Measurements from ENCODE around the gene ADA.

Gene ADA

DNA sequence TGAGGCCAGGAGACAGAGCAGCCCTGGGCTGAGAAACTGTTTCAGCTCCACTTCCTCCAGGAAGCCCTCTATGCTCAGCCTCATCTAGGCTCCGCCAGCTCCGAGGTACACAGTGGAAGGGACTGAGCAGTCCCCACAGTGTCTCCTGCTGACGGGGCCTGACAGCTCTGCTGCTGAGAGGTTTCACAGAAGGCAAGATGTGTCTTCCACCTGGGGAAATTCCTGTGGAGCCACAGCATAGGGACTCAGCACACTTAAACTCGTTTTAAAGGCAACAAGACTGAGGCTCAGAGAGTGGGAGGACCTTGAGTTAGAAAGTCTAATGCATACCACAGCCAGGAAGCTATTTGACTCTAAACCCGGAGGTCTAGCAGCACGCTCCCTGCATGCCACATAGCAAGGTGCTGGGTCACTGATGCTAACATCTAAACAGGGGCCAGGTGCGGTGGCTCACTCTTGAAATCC is 6.8 kb downstream of the ADA start:
- no peak for DNase-seq (ENCODE audit: low spot score)

DNA sequence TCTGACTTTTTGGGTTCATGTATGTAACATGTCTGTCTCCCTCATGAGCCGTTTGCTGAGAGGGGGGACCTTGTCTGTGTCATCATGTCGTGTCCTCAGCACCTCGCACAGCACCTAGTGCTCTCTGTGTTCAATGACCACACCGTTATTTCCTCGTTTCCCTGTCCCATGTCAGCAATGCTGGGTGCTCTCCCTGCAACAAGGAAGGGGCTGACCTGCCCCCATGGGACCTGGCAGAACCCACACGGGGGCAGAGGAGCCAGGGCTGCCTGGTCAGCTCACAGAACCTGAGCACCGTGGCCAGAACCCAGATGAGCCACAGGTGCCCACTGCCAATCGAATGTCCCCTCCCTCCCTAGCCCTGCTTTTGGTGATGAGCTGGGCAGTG is 7.3 kb downstream of the ADA start:
- no peak for DNase-seq (ENCODE audit: low spot score)

DNA sequence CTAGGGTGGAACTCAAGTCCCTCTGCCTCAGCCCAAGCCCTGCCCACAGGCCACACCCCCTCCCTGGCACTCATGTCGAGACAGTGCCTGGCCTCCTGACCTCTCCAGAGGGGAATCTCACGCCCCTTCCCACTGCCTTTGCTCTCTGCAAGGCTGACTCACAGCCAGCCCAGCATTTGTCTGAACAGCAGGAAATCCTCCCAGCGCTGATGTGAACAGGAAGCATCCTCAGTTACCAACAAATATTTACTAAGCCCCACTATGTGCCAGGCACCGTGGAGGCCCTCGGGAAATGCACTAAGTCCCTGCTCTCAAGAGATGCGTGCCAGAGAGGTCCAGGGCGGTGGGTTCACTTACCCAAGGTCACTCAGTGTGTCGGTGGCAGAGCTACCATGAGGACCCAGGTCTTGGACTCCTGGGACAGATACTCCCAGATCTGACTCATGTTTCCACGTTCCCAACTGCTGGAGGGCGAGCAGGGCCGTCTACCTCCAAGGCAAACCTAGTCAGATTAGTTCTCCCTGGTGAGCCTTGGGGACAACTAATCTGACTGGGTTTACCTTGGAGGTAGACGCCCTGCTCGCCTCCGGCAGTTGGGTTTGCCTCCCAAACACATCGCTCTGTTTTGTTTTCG is 7.8 kb downstream of the ADA start:
- DNase-seq (ENCODE audit: low spot score) = no peak

DNA sequence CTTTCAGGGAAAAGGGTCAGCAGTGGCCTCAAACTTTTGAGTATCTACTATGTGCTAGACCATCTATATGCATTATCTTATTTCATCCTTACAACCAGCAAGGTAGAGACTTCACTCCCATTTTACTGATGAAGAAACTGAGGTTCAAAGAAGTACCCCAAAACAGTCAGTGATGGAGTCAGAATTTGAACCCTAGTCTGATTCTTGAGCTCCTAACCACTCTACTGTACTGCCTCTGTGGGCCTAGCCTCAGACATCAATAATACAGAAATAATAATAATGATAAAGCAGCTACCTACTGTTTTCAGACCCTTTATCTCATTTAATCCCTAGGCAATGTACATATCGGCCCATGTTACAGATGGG is 8.4 kb downstream of the ADA start:
- no peak for DNase-seq (ENCODE audit: low spot score)

DNA sequence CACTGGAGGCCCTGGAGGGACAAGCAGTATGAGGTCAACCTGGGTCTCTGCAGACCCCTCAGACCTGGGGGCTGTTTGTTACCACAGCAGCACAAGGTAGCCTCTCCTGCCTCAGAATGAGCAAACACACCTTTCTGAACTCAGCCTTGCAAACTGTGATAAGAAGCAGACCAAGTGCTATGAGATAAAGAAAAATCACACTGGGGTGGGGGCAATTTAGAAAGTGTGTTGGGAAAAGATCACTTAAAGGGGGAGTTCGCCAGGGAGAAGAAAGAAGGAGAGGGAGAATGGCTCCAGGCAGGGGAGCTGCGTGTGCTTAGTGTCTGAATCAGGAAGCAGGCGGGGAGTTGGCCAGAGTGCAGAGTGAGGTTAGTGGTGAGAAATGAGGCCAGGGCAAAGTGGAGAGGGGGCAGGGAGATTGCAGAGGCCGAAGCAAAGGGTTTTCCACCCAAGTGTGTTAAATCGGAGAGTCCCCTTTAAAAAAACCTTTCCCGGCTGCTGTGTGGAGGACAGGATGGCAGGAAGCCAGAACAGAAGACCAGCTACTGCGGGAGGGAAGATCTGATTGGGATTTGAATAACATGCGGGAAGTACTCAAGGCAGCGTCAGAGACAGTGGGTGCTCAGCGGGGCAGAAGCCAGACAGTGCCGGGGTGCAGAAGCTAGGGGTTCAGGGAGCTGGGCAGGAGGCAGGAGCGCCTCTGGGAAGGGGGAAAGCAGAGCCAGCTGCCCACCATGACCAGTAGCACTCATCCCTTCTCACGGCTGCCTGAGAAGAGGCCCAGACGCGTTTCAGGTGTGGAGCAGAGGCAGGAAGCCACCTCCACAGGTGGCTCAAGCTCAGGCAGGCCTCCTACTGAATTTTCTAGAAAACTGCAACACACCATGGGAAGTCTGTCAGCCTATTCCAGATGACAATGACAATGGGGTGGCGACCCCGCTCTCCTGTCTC is 9.0 kb downstream of the ADA start:
- no peak for DNase-seq (ENCODE audit: low spot score)

DNA sequence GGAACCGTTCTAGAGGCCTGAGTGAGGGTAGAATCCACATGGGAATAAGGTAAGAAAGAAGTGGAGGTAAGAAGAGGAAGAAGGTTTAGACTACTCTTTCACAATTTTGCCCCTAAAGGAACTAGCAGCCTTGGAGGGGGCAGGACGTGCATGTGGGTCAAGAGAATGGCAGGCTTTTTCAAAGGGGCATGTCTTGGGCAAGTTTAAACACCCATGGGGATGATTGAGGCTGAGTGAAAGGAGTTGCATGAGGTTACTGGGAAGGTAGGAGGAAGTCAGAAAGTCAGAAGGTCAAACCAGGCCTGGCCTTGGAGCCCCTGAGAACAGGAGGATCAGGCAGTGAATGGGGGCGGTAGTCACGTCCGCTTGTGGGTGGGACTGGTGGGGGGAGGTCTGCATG is 10.2 kb downstream of the ADA start:
- no peak for DNase-seq (ENCODE audit: low spot score)

DNA sequence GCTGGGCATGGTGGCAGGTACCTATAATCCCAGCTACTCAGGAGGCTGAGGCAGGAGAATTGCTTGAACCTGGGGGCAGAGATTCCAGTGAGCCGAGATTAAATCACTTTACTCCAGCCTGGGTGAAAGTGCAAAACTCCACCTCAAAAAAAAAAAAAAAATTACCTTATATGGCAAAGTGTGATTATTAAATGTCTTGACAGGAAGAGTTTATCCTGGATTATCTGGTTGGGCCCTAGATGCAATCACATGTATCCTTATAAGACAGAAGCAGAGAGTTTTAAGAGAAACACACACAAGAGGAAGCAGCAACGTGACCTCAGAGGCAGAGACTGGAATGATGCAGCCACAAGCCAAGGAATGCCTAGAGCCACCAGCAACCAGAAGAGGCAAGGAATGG is 11.0 kb downstream of the ADA start:
- no peak for DNase-seq (ENCODE audit: low spot score)

DNA sequence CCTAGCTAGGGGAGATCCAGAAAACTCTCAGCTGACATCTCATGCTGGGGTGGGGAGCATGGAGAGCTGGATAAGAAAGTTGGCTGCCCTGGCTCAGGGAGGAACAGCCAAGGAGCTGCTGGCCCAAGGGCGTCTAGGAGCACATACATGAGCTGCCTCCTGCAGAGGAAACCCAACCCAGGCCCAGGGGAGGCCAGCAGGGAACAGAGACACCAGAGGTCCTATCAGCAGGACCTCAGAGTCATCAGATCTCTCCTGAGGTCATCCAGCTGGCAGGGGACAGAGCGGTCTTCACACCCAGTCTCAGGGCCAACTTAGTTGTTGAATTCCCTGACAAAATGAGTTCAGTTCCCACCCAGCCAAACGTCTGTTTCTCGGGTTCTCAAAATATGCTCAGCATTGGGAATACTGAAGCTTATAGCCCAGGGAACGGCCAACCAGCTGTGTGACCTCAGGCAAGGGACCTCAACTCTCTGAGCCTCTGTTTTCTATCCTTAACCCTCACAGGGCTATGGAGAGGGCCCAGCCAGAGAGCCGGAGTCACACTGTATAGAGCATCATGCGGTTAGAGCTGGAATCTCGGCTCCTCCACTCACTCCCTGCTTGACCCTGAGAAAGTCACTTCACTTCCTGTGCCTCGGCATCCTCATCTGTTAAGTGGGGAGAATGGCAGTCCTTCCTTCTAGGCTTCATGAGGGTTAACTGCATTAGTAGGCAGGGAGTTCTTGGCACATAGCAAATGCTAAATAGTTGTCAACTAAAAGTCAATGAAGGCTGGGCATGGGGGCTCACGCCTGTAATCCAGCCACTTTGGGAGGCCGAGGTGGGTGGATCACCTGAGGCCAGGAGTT is 13.8 kb downstream of the ADA start:
- DNase-seq (ENCODE audit: low spot score) = no peak

DNA sequence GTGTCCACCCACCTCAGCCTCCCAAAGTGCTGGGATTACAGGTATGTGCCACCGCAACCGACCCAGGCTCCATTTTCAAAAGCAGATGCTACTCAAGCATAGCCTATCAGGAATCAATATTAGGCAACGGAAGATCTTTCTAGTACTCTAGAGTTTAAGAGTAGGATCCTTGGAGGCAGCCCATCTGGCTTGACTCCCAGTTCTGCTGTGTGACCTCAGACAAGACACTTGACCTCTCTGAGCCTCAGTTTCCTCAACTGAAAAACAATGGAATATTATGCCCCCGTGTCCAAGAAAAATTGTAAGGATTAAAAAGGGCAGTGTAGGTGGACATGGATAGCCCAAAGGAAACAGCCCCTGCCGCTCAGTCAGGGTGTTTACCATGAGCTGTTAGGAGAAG is 14.5 kb downstream of the ADA start:
- DNase-seq (ENCODE audit: low spot score) = no peak

DNA sequence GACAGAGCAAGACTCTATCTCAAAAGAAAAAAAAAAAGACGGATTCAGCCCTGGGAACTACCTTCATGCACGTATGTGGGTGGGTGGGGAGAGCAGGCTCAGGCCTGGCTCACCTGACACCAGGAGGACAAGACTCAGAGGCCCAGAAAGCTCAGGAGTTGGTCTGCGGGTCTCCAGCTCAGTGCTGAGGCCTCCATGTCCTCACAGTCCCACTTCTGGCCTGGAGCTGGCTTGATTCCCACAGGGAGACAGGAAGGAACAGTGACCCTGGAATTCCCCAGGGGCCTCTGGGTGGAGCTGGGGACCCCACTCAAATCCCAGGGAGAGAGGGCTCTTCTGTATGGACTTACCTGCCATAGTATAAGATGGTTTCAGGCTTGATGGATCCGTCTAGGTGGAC is 15.6 kb downstream of the ADA start:
- DNase-seq (ENCODE audit: low spot score) = no peak

DNA sequence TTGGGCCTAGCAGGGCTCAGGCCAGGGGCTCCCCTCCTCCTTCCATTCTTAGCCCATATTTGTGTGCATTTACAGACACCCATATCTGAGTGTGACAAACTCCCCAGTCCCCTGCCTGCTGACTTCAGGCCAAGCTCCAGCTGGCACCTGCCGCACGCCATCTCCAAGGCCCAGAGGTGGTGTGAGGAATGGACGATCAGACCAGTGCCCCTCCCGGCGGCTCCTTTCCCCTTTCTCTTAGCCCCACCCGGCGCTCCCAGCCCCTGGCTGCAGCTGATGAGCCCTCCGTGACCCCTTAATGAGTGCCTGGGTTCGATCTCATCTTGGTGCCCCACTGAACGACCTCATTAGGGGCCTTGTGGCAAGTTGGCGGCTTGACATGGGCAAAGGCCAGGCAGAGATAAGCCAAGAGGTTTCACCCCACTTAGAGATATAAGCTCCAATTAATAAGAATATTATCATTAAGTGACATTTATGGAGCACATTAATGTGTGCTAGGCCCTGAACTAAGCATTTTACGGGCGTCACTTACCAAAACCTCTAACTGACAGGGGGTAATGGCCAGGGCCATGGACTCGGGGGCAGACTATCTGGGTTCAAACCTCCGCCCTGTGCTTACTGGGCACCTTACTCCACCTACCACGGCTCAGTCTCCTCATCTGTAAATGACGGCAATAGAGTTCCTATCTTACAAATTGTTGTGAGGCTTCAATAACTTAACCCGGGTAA is 17.5 kb downstream of the ADA start:
- DNase-seq (ENCODE audit: low spot score) = no peak

DNA sequence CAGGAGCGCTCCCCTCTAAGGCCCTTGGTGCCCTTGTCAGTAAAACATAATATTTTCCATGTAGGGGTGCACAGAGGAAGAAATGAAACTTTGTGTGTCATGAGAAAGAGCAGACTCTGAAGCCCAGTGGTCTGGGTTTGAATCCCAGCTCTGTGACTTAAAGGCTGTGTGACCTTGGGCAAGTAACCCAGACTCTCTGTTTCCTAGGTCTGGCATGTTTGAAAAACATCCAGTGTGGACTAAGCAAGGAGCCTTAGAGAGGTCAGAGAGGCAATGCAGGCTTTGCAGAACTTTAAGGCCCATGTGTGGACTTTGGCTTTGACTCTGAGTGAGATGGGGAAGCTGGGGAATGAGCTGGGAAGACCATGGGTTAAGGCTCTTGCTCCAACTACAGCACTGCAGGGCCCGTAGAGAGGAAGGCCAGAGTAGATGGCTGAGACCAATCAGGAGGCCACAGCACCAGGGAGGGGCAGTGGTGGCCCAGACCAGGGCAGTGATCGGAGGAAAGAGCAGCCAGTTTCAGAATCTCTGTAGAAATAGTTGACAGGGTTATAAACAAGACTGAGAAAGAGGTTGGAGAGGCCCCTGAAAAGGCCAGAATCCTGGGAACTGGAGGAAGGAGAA is 18.2 kb downstream of the ADA start:
- no peak for DNase-seq (ENCODE audit: low spot score)

DNA sequence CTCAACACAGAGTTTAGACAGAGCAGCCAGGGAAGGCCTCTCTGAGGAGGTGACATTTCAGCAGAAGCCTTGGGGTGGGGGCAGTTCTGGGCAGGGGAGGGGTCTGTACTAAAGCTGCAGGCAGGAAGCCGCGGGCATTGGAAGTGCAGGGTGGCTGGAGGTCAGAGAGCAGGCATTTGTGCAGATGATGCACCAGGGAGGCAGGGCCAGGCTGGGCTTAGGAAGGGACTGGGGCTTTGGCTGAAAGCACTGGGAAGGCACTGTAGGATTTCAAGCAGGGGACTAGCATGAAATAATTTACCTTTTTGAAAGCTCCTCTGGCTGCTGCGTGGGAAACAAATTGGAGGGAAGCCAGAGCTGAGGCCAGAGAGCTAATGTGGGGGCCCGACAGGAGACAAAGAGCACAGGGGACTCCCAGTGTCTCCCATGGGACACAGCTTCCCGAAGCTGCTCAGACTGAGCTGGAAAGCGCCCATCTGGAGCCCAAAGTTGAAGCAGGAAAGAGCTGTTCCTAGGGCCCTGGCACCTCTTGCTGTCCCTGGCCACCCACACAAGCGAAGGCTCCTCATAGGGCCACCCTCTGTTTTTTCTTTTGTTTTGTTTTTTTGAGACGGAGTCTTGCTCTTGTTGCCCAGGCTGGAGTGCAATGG is 19.3 kb downstream of the ADA start:
- DNase-seq (ENCODE audit: low spot score) = no peak

DNA sequence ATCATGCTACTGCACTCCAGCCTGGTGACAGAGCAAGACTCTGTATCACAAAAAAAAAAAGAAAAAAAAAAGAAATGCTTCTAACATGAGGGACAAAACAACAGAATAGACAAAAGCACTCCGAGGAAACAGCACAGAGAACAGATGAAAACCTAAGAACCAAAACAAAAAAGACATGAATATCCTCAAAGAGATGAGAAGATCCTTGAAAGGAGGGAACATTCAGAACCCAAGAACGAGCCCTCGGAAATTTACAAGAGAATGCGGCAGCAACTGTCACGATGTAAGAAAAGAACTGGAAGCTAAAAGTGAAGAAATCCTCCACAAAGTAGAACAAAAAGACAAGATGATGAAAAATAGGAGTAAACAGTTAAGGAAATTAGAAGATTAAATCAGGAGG is 21.2 kb downstream of the ADA start:
- DNase-seq (ENCODE audit: low spot score) = no peak

DNA sequence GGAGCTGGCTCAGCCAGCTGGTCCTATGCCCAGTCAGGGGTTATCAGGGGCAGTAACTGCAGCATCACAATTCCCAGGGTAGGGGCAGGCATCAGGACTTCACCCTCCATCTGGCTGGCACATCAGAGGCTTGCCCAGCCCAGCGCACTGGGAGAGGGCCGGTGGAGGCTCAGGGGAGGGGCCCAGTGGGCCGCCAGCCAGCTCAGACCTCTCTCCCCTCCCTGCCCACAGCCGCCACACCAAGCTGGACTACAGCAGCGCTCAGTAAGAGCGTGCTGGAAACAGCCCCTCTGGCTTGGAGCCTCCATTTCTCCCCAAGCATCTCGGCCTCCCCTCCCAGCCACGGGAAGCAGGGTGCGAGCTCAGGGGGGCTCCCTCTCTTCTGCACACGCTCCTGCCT is 22.0 kb downstream of the ADA start:
- DNase-seq (ENCODE audit: low spot score) = no peak

DNA sequence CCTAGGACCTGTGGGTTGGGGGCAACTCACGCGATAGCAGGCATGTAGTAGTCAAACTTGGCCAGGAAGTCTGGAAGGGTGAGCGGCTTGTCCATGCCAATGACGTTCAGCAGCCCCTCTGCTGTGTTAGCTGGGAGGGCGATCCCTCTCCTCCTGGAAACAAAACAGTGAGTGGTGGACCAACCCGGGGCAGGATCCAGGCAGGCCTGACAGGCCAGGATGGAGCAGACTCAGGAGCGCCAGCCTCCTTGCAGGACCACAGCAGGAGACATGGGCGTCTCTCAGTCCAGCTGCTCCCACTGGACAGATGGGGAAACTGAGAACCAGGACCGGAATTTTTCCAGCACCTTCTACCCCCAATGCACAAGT is 22.5 kb downstream of the ADA start:
- DNase-seq (ENCODE audit: low spot score) = no peak

DNA sequence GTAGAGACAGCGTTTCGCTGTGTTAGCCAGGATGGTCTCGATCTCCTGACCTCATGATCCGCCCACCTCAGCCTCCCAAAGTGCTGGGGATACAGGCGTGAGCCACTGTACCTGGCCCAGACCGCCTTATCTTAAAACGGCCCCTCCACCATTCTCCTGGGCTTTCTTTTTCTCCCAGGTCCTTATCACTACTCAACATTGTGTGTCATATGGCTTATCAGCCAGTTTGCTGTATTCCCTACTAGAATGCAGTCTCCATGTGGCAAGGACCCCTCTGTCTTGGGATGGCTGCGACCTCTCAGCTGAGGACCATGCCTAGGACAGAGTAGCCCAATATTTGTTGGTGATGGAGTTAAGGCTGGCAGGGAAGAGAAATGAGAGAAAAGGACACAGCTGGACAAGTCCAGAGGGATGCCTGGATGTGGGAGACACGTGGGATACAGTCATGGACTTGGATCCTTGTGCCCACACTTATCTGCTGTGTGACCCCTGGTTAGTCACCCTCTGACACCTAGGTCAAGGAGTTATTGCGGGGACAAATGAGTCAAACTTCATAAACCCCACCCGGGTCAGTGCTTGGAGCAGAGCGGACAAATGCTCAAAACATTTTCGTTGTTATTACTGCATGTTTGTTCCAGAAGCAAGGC is 24.0 kb downstream of the ADA start:
- no peak for DNase-seq (ENCODE audit: low spot score)

DNA sequence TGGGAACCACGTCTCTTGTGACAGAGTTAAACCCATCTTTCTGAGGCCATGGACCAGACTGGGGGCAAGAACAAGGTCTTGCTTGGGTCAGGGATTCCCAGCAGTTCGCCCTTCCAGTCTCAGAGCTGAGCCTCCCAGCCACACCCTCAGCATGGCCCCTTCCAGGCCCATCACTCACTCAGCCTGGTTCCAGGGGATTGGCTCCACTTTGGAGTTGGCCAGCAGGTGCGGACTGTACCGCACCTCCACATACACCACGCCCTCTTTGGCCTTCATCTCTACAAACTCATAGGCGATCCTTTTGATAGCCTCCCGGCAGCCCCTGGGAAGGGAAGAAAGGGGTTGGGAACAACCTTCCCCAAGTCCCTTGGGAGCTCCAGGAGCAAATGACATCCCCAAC is 25.2 kb downstream of the ADA start:
- no peak for DNase-seq (ENCODE audit: low spot score)

DNA sequence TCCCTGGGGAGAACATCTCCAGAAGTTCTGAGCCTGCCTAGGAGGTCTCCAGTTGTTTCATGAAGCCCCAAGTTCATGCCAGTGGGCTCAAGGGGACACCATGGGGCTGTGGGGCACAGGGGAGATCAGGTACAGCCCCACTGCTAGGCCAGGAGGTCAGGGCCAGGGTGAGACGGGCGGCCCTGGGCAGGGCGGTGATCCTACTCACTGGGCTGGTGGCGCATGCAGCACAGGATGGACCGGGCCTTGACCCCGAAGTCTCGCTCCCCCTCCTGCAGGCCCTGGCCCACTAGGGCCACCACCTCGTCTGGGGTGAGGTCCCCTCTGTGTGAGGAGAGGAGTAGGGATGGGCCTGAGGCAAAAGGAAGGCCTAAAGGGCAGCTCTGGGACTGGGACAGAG is 26.1 kb downstream of the ADA start:
- DNase-seq (ENCODE audit: low spot score) = no peak

DNA sequence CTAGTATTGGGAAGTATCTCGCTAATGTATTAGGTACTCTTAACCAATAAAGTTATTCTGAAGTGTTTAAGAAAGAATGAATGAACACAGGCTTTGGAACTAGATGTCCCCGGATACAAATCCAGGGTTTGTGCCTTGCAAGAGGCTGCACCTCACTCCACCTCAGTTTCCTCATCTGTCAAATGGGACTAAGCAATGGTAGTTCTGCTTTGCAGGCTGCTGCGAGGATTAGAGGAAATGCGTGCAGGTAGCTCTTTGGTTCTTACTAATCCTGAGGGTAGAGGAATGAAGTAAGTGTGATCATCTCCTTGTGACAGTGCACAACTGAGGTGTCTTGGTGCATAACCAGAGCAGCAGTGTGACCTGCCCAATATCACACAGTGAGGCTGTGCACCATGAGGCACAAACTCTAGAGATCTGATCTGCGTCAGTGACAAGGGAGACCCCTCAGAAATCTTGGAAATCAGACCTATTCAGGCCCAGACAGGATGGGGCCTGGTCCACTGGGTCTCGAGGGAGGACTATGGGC is 26.7 kb downstream of the ADA start:
- no peak for DNase-seq (ENCODE audit: low spot score)
